Ovary (tissue), 9 donors: ENCODE results near the gene CGB7. TPM values are rescaled to one million over a fixed set of nuclear protein-coding genes. Genes with fewer than 3 reads are reported as not detected.

ENCODE experiments used
- DNase-seq, 5 donors: peaks; one replicate each; pipeline ENCODE4 v3.0.0-alpha.2; 2019 to 2020
- H3K27ac ChIP-seq, 2 donors: fragments of 200-600 bp; one replicate each; pipeline versions ENCODE4 v1.5.1 to v1.8.0; 2019 to 2022
- H3K27me3 ChIP-seq: fragments of 200-600 bp; one replicate; pipeline ENCODE4 v1.8.0; 2022
- H3K36me3 ChIP-seq: fragments of 200-600 bp; sonication (generic); one replicate; pipeline ENCODE4 v1.5.1; 2019
- H3K4me1 ChIP-seq: one replicate; pipeline ENCODE4 v1.8.1; 2013; ENCODE audit warnings: mild to moderate bottlenecking, moderate library complexity; ENCODE audit not compliant: insufficient read depth
- H3K4me3 ChIP-seq: fragments of 200-600 bp; sonication (generic); one replicate; pipeline ENCODE4 v1.5.1; 2017
- H3K9me3 ChIP-seq, 2 donors: fragments of 200-600 bp in 1 of 2; sonication (generic) in 1 of 2; one replicate each; pipeline versions ENCODE4 v1.5.1 to v1.8.1; 2013 to 2019; ENCODE audit warnings: mild to moderate bottlenecking in 1 of 2, moderate library complexity in 1 of 2
- CTCF ChIP-seq, 3 donors: fragments of 450-650 bp in 2 of 3; fragments of 200-600 bp in 1 of 3; IDR thresholded peaks; one replicate each; pipeline versions ENCODE4 v1.5.1 to v1.8.0; 2016 to 2022; ENCODE audit warnings: antibody characterized with exemption in 3 of 3, mild to moderate bottlenecking in 1 of 3
- EP300 ChIP-seq: sonication (generic); formaldehyde crosslinking; IDR thresholded peaks from one replicate; pipeline ENCODE4 v1.6.1; 2017; ENCODE audit warnings: antibody characterized with exemption
- POLR2A ChIP-seq: fragments of 450-650 bp; IDR thresholded peaks from one replicate; pipeline ENCODE4 v1.6.1; 2017; ENCODE audit warnings: antibody characterized with exemption, mild to moderate bottlenecking, moderate library complexity
- WGBS, 3 donors: extraction: QIAGEN DNeasy Blood & Tissue Kit in 1 of 3; methylation state at CpG; one replicate each; pipeline versions ENCODE4 v1.1.5 to v1.1.7; 2013 to 2017; 5-methylcytosine and 5-hydroxymethylcytosine counted together
- intact Hi-C, 4 donors: fragments of 100-400 bp; cut with DNase I; formaldehyde crosslinking; loops; one replicate each; pipeline versions ENCODE4 v1.11.0 to v1.15.1; 2022 to 2023
- polyA plus RNA-seq, 2 donors: library from polyadenylated mRNA; stranded (reverse); fragments of 200-250 nt in 1 of 2; fragments of 350-450 nt in 1 of 2; fragmentation: Illumina TruSeq in 1 of 2; extraction: RNeasy Lipid Tissue Mini Kit (QIAGEN cat#74804) in 1 of 2; gene quantifications; one replicate each; pipeline ENCODE4 v1.2.3, GENCODE V29; 2013 to 2014
- total RNA-seq, 7 donors: library from RNA; depleted of rRNA in 2 of 7; stranded (reverse); fragments of >200 nt in 2 of 7; fragmentation: NEBNext Ultra II Directional in 3 of 7; extraction: Animal tissue kit (Norgen Biotek cat#: 25700) in 3 of 7; gene quantifications; one replicate each; pipeline versions ENCODE4 v1.1.0 to v1.2.4, GENCODE V29; 2016 to 2023
- donor health status: DM: no; HTN: no; CAD: no; lungs with moderate emphysema.
- donor health status: DM: no; HTN: no; CAD: no.
- donor health status: Bipolar disorder and iron deficiency.
- donor health status: DM: yes; HTN: yes; CAD: no.
- donor health status: DM: no; HTN: no; CAD: no.
- donor health status: DM: yes; HTN: yes; CAD: no.

The CGB7 gene
- total and polyA plus RNA-seq, 9 donors, result 0.15 TPM; not detected in 8

GRCh38 chr19:49064768-49065611 is 7.4 kb upstream of the CGB7 start, which contains the start of gene NTF4:
Gene NTF4, minus strand, starts transcription at chr19:49064818. Its CDS starts 2,821 bp downstream, at chr19:49061997.
- no peak within 1 kb of the TSS for H3K27ac ChIP-seq
- no peak within 1 kb of the TSS for H3K4me3 ChIP-seq
- peaks cover 2% of the 10 kb centered on the region for H3K4me1 ChIP-seq
- no peaks in the 10 kb centered on the region for H3K9me3 ChIP-seq
- DNase-seq, result peak in 3 of 5 donors; percentile 11 to 56 (median 50)
- H3K27me3 ChIP-seq, result no peaks in the 10 kb centered on the region
- 1 to 4% (median 3%) methylated on average over 27 to 53 of the region's 53 CpGs for WGBS, 3 donors
- intact Hi-C loops, result no loop called here
- TF ChIP-seq EP300, result no peak
- no peak for TF ChIP-seq POLR2A
- H3K36me3 ChIP-seq, result no peaks in the 10 kb centered on the region

- TF ChIP-seq EP300 (no peak), CTCF (IDR thresholded peaks at IDR 0.05) (no peak), POLR2A (no peak)
- intact Hi-C loops, result no loop called here
- Histone ChIP-seq H3K27me3 (no peaks in the 10 kb centered on the region), H3K36me3 (no peaks in the 10 kb centered on the region), H3K4me3 (no peak overlapping the region), H3K27ac (no peak overlapping the region), H3K4me1 (peaks cover 2% of the 10 kb centered on the region), H3K9me3 (no peaks in the 10 kb centered on the region)
- no peak for DNase-seq
- WGBS, 3 donors, result 50 to 55% (median 55%) methylated on average over 10 of the region's 10 CpGs
Observed at GRCh38 chr19:49064029-49064629, 6.6 kb upstream of the CGB7 start.

- intact Hi-C loops, result no loop called here
- Histone ChIP-seq H3K4me1 (peaks cover 4% of the 10 kb centered on the region), H3K36me3 (no peaks in the 10 kb centered on the region), H3K9me3 (no peaks in the 10 kb centered on the region), H3K27ac (no peak overlapping the region), H3K27me3 (no peaks in the 10 kb centered on the region), H3K4me3 (no peak overlapping the region)
- no peak for DNase-seq
- TF ChIP-seq EP300 (no peak), CTCF (IDR thresholded peaks at IDR 0.05) (no peak), POLR2A (no peak)
- 81 to 87% (median 82%) methylated on average over 25 of the region's 25 CpGs for WGBS, 3 donors
Observed at GRCh38 chr19:49061445-49061844, 3.9 kb upstream of the CGB7 start.

GRCh38 chr19:49061000-49061399 is 3.5 kb upstream of the CGB7 start:
- no peak for DNase-seq
- Histone ChIP-seq H3K9me3 (no peaks in the 10 kb centered on the region), H3K36me3 (no peaks in the 10 kb centered on the region), H3K27ac (no peak overlapping the region), H3K4me1 (peaks cover 4% of the 10 kb centered on the region), H3K4me3 (no peak overlapping the region), H3K27me3 (no peaks in the 10 kb centered on the region)
- 87 to 100% (median 94%) methylated on average over 2 of the region's 2 CpGs for WGBS, 3 donors
- intact Hi-C loops, result no loop called here
- TF ChIP-seq POLR2A (no peak), CTCF (IDR thresholded peaks at IDR 0.05) (no peak), EP300 (no peak)

- intact Hi-C loops, result no loop called here
- no peak overlapping the region for H3K27ac ChIP-seq
- TF ChIP-seq CTCF (IDR thresholded peaks at IDR 0.05), result no peak
- no peak for TF ChIP-seq POLR2A
- no peak for TF ChIP-seq EP300
- whole genome bisulfite sequencing, 3 donors, result 25 to 36% (median 30%) methylated on average over 9 of the region's 9 CpGs
- peaks cover 2% of the 10 kb centered on the region for H3K4me1 ChIP-seq
- H3K4me3 ChIP-seq, result no peak overlapping the region
- no peak for DNase-seq
- no peaks in the 10 kb centered on the region for H3K27me3 ChIP-seq
- H3K9me3 ChIP-seq, result no peaks in the 10 kb centered on the region
- no peaks in the 10 kb centered on the region for H3K36me3 ChIP-seq
Observed at GRCh38 chr19:49059053-49059452, 1.5 kb upstream of the CGB7 start.
